GM18907 (cell line): Measurements from ENCODE around the gene ROPN1L.

Experiments
- ATAC-seq: cut with Tn5 transposase; IDR thresholded peaks from one replicate; pipeline ENCODE4 v1.9.1; 2021; ENCODE audit warnings: mild to moderate bottlenecking, moderate library complexity; ENCODE audit not compliant: unreplicated experiment

ROPN1L gene

DNA sequence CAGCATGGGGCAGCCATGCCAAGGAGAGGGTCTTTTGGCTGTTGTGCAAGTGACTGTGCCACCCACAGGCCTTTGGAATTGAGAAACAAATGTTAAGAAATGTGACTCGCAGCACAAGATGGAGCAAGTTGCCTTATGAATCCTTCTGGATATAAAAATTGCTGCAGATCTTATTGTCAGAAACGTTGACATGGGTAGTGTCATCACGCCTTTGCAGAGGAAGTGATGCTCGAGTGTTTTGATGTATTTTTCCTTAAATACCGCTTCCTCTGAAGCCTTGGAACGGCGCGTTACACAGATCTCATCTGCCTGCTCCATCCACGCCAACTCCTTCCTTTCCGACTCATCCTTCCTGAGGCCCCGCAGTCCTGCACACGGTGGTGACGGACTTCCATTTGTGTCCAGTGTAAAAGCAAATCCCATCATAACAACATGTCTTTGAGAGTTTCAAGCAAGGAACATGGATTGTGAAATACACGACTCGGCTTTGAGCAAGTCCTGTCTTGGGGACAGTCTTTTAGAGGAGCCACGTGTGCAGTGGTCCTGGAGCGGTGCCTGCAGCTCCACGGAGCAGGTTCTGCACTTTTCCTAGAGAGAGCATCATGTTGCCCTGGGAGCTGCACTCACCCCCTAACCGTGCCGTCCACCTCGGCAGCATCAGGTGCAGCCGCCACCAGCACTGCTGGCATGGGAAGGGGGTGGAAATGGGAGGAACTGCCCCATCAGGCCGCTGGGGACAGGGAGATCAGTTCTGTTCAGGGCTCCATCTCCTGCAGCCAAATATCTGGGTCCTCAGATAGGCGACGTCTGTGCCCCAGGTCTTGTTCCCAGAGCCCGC, 15.1 kb downstream of the ROPN1L start:
- no peak for ATAC-seq

DNA sequence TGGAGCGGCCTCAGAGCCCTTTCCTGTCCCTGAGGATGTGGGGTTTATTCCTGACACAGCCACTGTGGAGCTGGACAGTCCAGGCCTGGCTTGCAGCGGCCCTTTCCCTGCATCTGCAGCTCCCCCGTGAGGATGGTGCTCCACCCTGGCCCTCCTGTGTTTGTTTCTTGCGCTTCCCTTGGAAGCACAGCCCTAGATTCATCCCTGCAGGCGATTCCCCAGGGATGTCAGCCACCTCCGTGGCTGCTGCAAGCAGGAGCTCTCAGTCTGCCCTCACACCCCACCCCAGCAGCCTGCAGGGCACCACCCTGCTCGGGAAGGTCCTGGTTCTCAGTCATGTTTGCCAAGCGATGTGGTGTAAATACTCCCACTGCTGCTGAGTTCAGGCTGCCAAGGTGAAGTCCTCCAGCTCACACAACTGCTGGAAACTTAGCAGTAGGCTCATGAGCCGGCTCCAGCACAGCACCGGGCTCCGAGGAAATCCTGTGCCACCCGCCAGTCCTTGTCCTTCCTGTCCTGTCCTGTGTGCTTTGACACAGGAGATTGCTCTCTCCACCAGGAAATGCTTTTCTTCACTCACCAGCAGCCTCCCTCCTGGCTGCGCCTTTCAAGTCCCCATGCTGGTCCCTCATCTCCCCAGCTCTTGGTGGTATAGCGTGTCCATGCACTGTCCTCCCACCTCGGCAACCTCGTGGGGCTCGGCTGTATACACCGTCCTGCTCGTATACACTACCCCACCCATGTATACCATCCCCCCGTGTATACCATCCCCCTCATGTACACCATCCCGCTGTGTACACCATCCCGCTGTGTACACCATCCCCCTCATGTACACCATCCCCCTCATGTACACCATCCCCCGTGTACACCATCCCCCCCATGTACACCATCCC, 16.2 kb downstream of the ROPN1L start:
- ATAC-seq: no peak

DNA sequence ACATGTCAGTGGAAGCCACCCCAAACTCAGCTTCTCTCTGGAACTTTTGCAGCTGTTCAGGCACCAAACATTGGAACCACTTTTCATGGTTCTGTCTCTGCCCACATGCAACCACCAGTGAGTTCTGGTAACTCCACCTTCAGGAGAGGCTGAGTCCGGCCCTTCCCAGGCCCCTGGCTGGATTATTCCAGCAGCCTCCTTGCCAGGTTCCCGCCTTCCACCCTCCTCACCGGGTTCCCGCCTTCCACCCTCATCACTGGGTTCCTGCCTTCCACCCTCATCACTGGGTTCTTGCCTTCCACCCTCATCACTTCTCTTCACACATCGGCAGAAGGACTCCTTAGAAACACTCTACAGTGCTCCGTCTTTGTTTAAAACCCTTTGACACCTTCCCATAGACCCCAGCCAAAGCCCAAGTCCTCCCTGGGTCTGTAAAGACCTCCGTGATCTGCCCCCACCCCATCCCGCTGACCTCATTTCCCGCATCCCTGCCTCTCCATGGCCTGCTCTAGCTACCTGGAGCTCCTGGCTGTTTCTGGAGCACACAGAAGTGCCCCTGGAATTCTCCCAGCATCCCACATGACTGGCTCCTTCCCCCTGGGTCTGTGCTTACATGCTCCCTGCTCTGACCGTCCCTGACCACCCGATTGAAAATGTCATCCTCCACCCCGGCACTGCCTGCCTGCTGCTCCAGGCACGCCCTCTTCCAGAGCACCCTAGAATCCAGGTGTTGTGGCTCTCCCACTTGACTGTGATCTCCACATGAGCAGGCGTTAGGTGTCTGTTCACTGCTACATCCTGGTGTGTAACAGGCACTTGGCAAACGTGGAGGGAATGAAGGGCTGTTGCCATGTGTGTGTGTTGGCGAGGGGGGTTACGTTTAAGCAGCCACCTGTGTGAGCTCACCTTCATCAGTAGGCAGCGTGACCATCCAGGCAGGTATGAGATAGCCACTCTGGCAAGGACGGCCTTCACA, 17.7 kb downstream of the ROPN1L start:
- no peak for ATAC-seq

DNA sequence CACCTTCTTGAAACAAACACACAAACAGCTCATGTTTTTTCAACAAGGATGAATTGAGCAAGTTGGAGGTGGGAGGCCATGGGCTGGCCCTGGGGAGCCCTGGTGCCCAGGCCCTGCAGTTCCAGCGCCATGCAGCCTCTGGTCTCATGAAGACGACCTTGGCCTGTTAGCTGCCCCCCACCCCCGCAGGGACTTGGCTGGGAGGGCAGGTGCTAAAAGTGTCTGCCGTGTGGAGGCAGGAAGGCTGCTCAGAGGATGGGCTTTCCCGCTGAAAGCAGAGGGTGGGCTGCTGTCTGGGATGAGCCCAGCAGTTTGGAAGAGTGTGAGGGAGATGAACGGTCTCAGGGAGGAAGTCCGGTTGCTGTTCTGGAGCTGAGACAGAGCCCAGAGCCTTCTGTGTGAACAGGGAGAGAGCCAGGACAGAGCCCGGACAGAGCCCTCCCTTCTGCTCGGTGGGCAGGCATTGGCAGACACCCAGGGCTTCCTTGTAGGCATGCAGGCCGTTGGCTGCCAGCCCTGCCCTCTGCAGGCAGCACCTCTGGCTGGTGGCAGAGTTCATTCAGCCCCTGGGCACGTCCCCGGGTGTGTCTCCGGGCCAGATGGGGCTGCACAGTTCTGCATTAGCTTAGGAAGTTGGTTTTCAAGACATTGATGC, 18.7 kb downstream of the ROPN1L start:
- no peak for ATAC-seq

DNA sequence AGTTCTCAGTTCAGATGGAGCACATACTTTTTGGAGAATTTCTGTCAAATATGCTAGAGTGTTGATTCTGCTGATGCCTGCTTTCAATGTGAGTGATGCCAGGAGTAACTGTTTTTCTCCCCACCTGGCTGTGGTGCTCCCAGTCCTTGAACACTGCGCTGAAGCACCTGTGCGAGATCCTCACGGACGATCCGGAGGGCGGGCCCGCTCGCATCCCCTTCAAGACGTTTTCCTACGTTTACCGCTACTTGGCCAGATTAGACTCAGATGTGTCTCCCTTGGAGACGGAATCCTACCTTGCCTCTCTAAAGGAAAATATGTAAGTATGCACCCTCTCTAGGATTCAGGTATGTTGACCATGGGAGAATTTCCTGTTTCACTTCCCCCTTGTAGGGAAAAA, 19.4 kb downstream of the ROPN1L start:
- no peak for ATAC-seq

DNA sequence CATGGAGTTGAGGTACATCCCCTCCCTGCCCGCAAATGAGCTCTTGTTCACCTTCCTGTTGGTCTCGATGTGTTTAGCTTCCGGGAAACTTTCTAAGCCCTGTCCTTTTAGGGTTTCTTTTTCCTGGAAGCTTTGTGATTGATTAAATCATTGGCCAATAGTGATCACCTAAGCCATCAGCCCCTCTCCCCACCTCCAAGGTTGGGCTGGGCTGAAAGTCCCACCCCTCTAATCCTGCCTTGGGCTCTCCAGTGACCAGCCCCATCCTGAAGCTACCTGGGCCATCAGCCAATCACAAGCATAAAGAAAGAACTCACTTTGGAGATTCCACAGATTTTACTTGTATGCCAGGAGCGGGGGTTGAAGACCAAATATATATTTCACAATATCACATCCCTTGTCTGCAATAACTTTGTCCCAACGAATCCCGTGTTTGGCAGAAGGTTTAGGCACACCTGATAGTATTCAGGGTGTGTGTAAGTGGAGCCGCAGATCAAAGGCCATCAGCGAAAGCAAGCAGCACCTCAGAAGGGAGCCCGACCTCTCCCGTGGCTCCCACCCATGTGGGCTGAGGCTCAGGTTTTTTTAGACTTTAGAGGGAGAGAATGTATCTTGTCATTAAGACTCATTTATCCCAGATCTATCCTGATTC, 20.4 kb downstream of the ROPN1L start:
- ATAC-seq: no peak

DNA sequence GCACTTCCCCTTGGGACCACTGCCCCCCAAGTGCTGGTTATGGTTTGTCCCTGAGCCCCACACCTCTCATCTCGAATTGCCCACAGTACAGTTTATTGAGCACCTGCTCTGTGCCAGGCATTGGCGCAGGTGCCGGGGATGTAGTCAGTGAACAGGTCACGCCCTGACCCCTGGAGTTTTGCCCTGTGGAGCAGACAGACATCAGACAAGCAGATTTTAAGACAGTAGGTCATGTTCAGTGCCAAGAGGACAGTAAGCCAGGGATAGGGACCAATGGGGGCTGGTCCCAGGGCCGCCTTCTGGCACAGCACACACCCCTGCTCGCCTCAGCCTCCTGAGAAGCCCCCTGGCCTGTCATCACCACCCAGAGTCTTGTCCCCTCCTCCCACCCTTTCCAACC, 21.9 kb downstream of the ROPN1L start:
- no peak for ATAC-seq

DNA sequence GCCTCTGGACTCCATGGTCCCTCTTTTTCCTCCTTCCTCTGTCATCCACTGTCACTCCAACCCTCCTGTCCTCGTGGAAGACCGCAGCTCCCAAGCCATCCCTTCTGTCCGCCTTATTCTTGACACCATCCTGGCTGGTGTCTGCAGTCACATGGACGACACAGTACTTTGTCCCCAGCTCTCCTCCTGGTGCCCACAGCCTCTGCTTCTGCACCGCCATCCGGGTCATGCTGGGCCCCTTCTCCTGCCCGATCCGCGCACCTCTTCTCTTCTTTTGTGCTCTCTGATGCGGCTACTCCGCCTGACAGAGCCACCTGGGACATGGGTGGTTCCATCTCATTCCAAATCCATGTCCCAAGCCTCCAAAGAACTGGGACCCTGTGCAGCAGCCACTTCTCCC, 22.5 kb downstream of the ROPN1L start:
- no peak for ATAC-seq

DNA sequence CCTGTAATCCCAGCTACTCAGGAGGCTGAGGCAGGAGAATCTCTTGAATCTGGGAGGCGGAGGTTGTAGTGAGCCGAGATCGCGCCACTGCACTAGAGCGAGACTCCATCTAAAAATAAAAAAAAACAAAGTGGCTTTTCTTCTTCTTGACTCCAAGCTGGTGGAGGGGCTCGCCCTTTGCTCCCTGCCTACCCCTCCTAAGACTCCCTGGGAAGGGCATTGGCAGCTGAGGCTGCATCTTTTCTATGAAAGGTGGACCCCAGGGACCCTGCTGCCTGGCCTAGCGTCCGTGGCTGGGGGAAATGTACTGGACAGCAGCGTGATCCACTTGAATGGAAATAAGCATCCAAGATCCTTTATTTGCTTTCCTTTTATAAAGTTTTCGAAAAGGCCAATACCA, 24.0 kb downstream of the ROPN1L start:
- no peak for ATAC-seq

DNA sequence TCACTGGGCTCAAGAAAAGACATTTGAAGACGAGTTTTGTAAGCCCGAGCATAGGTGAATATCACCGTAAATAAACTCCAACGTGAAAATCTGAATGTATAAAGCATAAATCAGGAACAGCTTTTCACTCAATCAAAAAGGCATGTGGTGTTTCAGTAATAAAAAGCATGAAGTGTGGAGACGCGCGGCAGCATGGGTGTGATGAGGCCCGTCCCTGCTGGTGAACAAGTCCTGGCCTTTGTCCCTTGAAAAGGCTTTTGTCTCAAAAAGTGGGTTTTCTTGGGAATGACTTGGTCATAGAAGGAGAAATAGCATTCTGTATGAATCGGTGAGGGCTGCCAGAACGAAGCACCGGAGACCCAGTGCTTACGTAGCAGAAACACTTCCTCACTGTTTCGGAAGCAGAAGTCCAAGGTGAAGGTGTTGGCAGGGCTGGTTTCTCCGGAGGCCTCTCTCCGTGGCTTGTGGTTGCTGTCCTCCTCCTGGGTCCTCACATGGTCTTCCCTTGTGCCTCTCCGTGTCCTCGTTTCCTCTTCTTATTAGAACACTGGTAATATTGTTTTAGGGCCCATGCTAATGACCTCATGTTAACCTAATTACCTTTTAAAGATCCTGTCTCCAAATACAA, 24.9 kb downstream of the ROPN1L start:
- no peak for ATAC-seq

DNA sequence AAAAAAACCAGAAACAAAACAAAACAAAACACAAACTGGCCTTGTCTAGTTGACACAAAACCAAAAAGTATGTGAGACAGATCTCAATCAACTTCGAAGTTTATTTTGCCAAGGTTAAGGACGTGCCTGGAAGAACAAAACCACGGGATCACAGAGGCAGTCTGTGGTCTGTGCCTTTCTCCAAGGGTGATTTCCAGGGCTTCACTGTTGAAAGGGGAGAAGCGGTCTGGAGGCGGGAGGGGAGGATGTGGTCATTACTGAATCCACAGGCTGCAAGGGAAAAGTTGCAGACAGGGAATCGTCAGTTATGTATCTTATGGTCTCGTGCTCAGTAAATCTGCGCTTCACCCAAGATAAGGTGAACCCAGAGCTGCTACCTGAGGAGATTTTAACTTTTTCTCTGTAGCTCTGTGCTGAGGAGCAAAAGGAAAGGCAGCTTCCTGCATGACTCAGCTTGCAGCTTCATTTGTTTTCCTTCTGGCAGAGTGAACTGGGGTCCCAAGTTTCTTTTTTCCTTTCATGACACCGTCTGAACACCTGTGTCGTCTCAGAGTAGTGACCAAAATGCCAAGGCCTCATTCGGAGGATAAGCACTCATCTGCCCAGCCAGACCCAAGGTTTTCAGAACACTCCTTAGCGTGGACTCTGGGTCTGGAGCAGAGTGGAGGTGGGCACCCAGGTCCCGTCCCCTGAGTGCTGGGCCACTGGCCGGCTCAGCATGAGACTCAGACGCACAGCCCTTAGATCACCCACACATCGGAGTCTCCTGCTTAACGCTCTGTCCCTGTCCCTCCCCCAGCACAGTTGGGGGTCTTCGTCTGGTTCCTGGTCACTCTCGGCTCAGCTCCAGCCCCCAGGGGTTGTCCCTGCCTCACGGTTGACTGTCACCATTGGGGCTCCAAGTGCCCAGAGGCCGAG, 25.9 kb downstream of the ROPN1L start:
- ATAC-seq: no peak

DNA sequence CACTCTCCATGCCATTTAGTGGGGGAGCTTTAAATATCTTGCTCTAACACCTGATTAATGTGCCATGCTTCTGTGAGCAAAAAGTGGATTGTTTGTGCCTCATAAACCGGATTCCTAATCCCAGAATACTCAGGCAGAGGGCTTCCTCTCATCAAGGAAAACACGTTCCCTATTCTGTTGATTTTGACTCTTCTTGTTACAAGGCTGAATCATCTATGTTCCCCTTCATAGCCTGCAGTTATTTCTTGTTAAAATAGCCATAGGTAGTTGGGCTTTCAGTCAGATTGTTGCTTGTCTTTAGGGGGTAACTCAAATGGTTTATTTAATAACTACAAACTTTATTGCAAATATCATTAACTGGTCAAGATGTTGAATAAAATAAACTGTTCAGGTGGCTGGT, 26.6 kb downstream of the ROPN1L start:
- no peak for ATAC-seq

DNA sequence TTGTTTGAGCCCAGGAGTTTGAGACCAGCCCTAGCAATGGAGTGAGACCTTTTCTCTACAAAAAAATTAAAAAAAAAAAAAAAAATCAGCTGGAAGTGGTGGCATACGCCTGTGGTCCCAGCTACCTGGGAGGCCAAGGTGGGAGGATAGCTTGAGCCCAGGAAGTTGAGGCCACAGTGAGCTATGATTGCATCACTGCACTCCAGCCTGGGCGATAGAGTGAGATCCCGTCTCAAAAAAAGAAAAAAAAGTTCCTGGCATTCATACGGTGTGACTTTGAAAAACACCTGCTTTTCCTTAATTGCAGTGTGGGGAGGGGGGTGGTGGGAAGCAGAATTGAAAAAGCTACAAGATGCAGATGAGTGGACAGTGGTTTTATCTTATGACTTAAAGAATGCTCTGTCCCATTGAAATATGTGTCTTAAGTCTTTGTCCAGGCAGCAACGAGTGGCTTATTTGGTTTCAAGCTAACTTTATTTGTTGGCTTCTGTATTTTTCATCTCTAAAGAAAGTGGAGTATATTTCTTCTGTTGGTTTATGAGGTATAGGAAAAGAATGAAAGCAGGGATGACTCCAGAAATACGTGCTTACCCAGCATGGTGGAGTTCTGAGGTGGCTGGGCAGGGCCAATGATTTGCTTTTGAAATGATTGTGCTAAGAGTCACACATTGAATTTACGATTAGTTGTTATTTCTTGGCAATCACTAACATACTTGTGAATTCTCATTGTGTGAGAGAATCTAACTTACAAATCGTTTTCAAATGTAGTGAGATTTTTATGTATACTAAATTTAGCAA, 27.8 kb downstream of the ROPN1L start:
- no peak for ATAC-seq

DNA sequence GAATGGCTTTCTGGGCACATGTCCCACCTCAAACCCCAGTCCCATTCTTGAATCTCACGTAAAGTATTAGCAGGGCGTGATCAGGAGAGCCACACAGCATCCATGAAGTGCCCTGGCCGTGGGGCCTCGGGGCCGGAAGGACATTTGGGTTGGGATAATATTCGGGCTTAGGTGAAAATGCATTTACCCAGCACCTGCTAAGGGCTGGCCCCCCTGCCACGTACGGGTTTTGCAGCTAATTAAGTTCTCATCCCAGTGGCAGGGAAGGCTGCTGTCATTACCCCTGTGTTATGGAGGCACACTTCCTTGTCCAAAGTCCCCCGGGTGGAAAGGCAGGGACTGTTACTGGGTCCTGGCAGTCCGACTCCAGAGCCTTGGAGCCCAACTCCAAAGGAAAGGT, 29.0 kb downstream of the ROPN1L start:
- ATAC-seq: no peak

DNA sequence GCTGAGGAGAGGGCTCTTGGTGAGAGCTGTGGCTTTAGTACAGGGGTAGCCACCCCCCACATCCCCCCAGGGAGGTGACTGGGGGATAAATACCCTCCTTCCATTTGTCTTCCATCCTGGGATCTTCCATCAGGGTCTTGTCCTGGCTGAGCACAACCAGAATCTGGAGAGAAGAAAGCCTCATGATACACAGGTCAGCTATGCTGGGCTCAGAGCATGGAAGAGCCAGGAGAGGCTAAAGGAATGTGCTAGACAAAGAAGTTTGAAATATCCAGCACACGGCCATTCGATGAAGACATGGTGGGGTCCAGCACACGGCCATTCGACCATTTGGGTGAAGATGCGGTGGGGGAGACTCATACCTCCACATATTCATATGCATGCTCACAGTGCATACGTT, 30.0 kb downstream of the ROPN1L start:
- ATAC-seq: no peak

DNA sequence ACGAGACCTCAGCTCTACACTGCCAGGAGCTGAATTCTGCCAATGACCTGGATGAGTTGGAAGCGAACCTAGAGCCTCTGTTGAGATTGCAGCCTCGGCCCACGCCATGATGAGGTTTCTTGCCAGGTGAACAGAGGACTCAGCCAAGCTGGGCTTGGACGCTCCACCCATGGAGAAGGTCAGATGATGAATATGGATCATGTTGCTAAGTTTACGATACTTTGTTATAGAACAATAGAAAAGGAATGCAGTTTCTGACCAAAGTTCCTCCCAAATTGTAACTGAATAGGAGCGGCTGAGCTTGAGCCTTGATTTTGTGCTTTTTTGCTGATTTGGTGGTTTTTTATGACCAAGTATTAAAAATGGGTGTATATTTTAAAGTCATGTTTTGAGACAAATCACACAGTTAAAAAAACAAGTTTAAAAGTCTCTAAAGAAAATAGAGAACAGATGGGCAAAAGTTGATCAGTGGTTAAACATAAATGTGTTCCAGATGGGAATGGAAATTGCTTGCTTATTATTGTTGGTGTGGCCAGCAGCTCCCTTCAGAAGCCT, 32.9 kb downstream of the ROPN1L start:
- no peak for ATAC-seq

DNA sequence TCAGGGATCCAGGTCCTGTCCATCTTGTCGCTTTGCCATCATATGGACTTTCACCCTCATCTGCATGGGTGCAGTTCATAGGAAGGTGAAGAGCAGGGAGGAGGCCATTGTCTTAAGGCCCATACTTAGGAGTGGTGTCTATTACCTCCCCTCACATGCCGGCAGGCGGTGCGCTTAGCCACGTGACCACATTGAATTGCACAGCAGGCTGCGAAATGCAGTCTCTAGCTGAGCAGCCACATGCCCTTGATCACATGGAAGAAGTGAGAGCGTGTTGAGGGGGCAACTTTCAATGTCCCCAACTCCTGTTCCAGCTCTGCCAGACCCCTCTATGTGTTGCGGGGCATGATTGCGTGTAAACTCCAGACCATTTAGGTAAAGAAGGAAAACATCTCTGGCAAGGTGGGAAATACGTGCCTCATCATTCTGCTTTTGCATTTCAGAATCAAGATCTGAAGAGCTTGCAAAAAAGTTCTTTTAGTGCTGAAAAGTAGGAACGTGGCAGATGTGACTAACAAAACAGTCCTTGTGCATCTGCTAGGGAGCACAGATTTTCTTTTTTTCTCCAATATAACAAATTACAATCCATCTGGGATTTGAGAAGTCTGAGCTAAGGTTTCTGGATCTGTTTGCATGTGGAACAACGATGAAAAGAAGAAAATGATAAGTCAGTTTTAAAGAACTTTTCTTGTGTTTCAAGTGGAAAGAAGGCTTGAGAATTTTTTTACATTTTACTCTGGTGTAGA, 34.4 kb downstream of the ROPN1L start:
- ATAC-seq: no peak
